HepG2 (cell line): ENCODE results near the gene SPPL2B. TPM values are rescaled to one million over a fixed set of nuclear protein-coding genes. Genes with fewer than 3 reads are reported as not detected.

ENCODE experiments used
- ATAC-seq: fragments of 200-7000 bp; cut with Tn5 transposase; 3 replicates; pipeline ENCODE4 v1.9.1; 2020; ENCODE audit warnings: mild to moderate bottlenecking, moderate library complexity
- BruUV-seq: library from RNA; stranded (reverse); fragments of 400-500 nt; replicated peaks from 2 replicates; lab custom pipeline; 2021; lab: Mats Ljungman, UMichigan
- CTCF ChIA-PET: fragments of 300-600 bp; formaldehyde crosslinking; extraction: SDS; loops from one replicate; lab custom pipeline; 2021; ENCODE audit warnings: low total read pairs, inconsistent platforms, low intra/inter-chr PET ratio; lab: Yijun Ruan, JAX
- POLR2A ChIA-PET: fragments of 350-600 bp; sonication (Branson Sonifier 250); formaldehyde crosslinking; loops from one replicate; lab custom pipeline; 2020; ENCODE audit warnings: antibody characterized with exemption, inconsistent platforms; lab: Yijun Ruan, JAX
- DNase-seq: peaks from one replicate; pipeline ENCODE4 v3.0.0-alpha.2; 2015; ENCODE audit warnings: low spot score
- FAIRE-seq: peaks from 3 replicates; lab custom pipeline; 2011; peaks lifted over from hg19 to GRCh38; lab: Jason Lieb, UNC
- H2AFZ ChIP-seq: one replicate; pipeline ENCODE4 v1.6.1; 2011; ENCODE audit warnings: low read length, inconsistent platforms
- H3K27ac ChIP-seq: fragments of 300-600 bp; 3 replicates; pipeline ENCODE4 v1.8.0; 2011; ENCODE audit warnings: mixed run types, mild to moderate bottlenecking, mixed read lengths, low read length, inconsistent platforms; ENCODE audit not compliant: insufficient read depth; ENCODE audit errors: extremely low read length
- H3K27me3 ChIP-seq, 2 experiments: fragments of 200-600 bp in 1 of 2; 2 replicates in 1 of 2; 3 replicates in 1 of 2; pipeline versions ENCODE4 v1.6.0 to v1.8.0; 2011; ENCODE audit warnings: low read length in 2 of 2, mild to moderate bottlenecking in 2 of 2, moderate library complexity in 2 of 2, inconsistent platforms in 1 of 2; ENCODE audit not compliant: insufficient read depth in 2 of 2, control insufficient read depth in 1 of 2
- H3K36me3 ChIP-seq, 2 experiments: fragments of 200-600 bp in 1 of 2; replicated peaks in 1 of 2; 2 replicates in 1 of 2; 3 replicates in 1 of 2; pipeline versions ENCODE4 v1.5.1 to v1.8.0; 2011; ENCODE audit warnings: low read length in 2 of 2, inconsistent platforms in 1 of 2; ENCODE audit not compliant: insufficient read depth in 2 of 2, control insufficient read depth in 1 of 2
- H3K4me1 ChIP-seq: 2 replicates; pipeline ENCODE4 v1.5.1; 2012; ENCODE audit warnings: low read length, inconsistent platforms; ENCODE audit not compliant: insufficient read depth
- H3K4me2 ChIP-seq: 2 replicates; pipeline ENCODE4 v1.6.0; 2011; ENCODE audit warnings: low read depth, low read length, inconsistent platforms
- H3K4me3 ChIP-seq, 3 experiments: fragments of 200-600 bp in 1 of 3; sonication (generic), shearing (Covaris generic) in 1 of 3; replicated peaks in 1 of 3; 2 replicates each; pipeline ENCODE4 v1.5.1; 2011 to 2016; ENCODE audit warnings: low read length in 3 of 3, inconsistent platforms in 2 of 3, low read depth in 2 of 3, mild to moderate bottlenecking in 2 of 3, control low read depth in 1 of 3, mixed read lengths in 1 of 3; ENCODE audit not compliant: insufficient read depth in 1 of 3
- H3K79me2 ChIP-seq: one replicate; pipeline ENCODE4 v1.6.1; 2011; ENCODE audit warnings: low read length, inconsistent platforms; ENCODE audit not compliant: insufficient read depth
- H3K9ac ChIP-seq: 2 replicates; pipeline ENCODE4 v1.6.0; 2011; ENCODE audit warnings: mild to moderate bottlenecking, low read depth, low read length, inconsistent platforms; ENCODE audit not compliant: insufficient read depth
- H3K9me3 ChIP-seq: 2 replicates; pipeline ENCODE4 v1.5.1; 2012; ENCODE audit warnings: mild to moderate bottlenecking, low read length
- H4K20me1 ChIP-seq: 2 replicates; pipeline ENCODE4 v1.6.0; 2011; ENCODE audit warnings: inconsistent platforms, mild to moderate bottlenecking, low read length, moderate library complexity; ENCODE audit not compliant: insufficient read depth
- AGO2 ChIP-seq: fragments of 200-400 bp; formaldehyde crosslinking; optimal IDR thresholded peaks from 2 replicates; pipeline ENCODE3; 2017; ENCODE audit warnings: mild to moderate bottlenecking, low read depth, low read length, moderate library complexity
- AHDC1 ChIP-seq: sonication (generic); formaldehyde crosslinking; IDR thresholded peaks from 2 replicates; pipeline ENCODE4 v1.5.1; 2020; ENCODE audit warnings: mild to moderate bottlenecking, missing genetic modification reagents, borderline replicate concordance
- BRD4 ChIP-seq: sonication (generic); formaldehyde crosslinking; IDR thresholded peaks from 2 replicates; pipeline ENCODE4 v1.4.0; 2020; ENCODE audit warnings: missing genetic modification reagents
- ETV5 ChIP-seq: IDR thresholded peaks from 2 replicates; pipeline ENCODE4 v1.6.1; 2018; ENCODE audit warnings: missing biosample characterization, missing genetic modification reagents, inconsistent platforms, borderline replicate concordance
- JDP2 ChIP-seq: sonication (generic); formaldehyde crosslinking; IDR thresholded peaks from 2 replicates; pipeline ENCODE4 v1.8.1; 2022; ENCODE audit warnings: missing genetic modification reagents, borderline replicate concordance
- KAT2B ChIP-seq: fragments of 150-350 bp; IDR thresholded peaks from 2 replicates; pipeline ENCODE4 v1.6.1; 2014; ENCODE audit warnings: low read depth, low read length, borderline replicate concordance
- POLR2G ChIP-seq: fragments of 200-400 bp; formaldehyde crosslinking; IDR thresholded peaks from 2 replicates; pipeline ENCODE4 v1.6.1; 2018; ENCODE audit warnings: mild to moderate bottlenecking, low read depth, low read length, moderate library complexity
- TFDP1 ChIP-seq: IDR thresholded peaks from 2 replicates; pipeline ENCODE4 v1.6.1; 2016; ENCODE audit warnings: missing compliant biosample characterization, missing genetic modification reagents, borderline replicate concordance
- YEATS2 ChIP-seq: sonication (generic); formaldehyde crosslinking; IDR thresholded peaks from 2 replicates; pipeline ENCODE4 v1.4.0; 2020; ENCODE audit warnings: missing genetic modification reagents, borderline replicate concordance
- ZNF781 ChIP-seq: sonication (generic); formaldehyde crosslinking; IDR thresholded peaks from 2 replicates; pipeline ENCODE4 v1.5.1; 2020; ENCODE audit warnings: borderline replicate concordance, mild to moderate bottlenecking, missing genetic modification reagents; ENCODE audit errors: not compliant biosample characterization
- WGBS: methylation state at CpG from one replicate; pipeline ENCODE4 v1.1.6; 2017; ENCODE audit warnings: low lambda C conversion rate; 5-methylcytosine and 5-hydroxymethylcytosine counted together
- in situ Hi-C: cut with HindIII; loops from 2 replicates; pipeline ENCODE4 v1.10.0; 2017; ENCODE audit warnings: low pct_unique_long_range_greater_than_20kb; ENCODE audit not compliant: extremely low pct_ligation_motif_present
- intact Hi-C: fragments of 100-400 bp; cut with micrococcal nuclease; formaldehyde crosslinking; loops from one replicate; pipeline ENCODE4 v1.10.0; 2022; ENCODE audit not compliant: unreplicated experiment
- polyA plus RNA-seq, 8 experiments: library from polyadenylated mRNA; depleted of rRNA in 3 of 8; stranded (reverse) in 7 of 8; unstranded in 1 of 8; fragments of >200 nt; fragmentation: Illumina TruSeq in 4 of 8; extraction: Trizol in 4 of 8; gene quantifications; 2 replicates each; pipeline versions ENCODE4 v1.2.1 to v1.2.3, GENCODE V29; 2011 to 2016; ENCODE audit warnings: low read depth in 4 of 8, missing spikeins in 1 of 8, mixed read lengths in 1 of 8; ENCODE audit not compliant: insufficient read depth in 1 of 8
- total RNA-seq, 5 experiments: library from RNA; depleted of rRNA; stranded (reverse); fragments of >200 nt; fragmentation: Illumina TruSeq; extraction: Trizol; gene quantifications; 2 replicates each; pipeline ENCODE4 v1.2.3, GENCODE V29; 2016; ENCODE audit warnings: low read depth in 1 of 5

The SPPL2B gene
- total and polyA plus RNA-seq, 2 of the 13 experiments (the other 11 are each of a cell fraction or from before 2014, with no cell fraction given) = 14.9 to 15.2 TPM

GRCh38 chr19:2320939-2321338, 7.5 kb upstream of the SPPL2B start:
- Histone ChIP-seq H3K27me3 (0 out of 5 replicates have a peak, but pooled peaks cover 0 to 3% of the 10 kb centered on the region in 2 experiments), H3K4me2 (no peak overlapping the region), H4K20me1 (no peaks in the 10 kb centered on the region), H3K9ac (no peak overlapping the region), H3K4me1 (peaks cover 21% of the 10 kb centered on the region), H3K36me3 (peaks cover 7 to 31% of the 10 kb centered on the region in 2 experiments; a peak in 4 of 5 replicates), H3K79me2 (no peaks in the 10 kb centered on the region), H3K4me3 (no peak overlapping the region), H3K9me3 (no peaks in the 10 kb centered on the region), H2AFZ (no peak overlapping the region), H3K27ac (no peak overlapping the region)
- WGBS = 91% methylated on average over 11 of the region's 12 CpGs
- no peak for FAIRE-seq
- ATAC-seq = no peak
- POLR2A ChIA-PET = no interaction called here
- intact Hi-C loops = no loop called here
- DNase-seq = no peak
- no TSS peak for BruUV-seq
- TF ChIP-seq ETV5 = no peak
- no peak for TF ChIP-seq KAT2B
- TF ChIP-seq AGO2 = peak; percentile 90
- no peak for TF ChIP-seq TFDP1 (CRISPR knock-in tag)
- TF ChIP-seq BRD4 (CRISPR knock-in tag) = no peak
- no peak for TF ChIP-seq YEATS2
- TF ChIP-seq ZNF781 (CRISPR knock-in tag) = no peak
- TF ChIP-seq JDP2 (CRISPR knock-in tag) = no peak
- TF ChIP-seq AHDC1 (CRISPR knock-in tag) = no peak
- 0 out of 2 replicates have a peak, but pooled peaks have one; percentile 21 for TF ChIP-seq POLR2G
- TF ChIP-seq, all 625 proteins: peak for 2
- CTCF ChIA-PET = no interaction called here
- in situ Hi-C loops = no loop called here
